ENCODE data around the gene CLTC.

GRCh38 chr17:59733697-59734096 is 114.0 kb downstream of the CLTC start:
- TF ChIP-seq CTCF (IDR thresholded peaks at IDR 0.05; ENCODE audit: borderline replicate concordance, extremely low read depth, low read length, poor library complexity, severe bottlenecking) (no peak), EZH2 (IDR thresholded peaks at IDR 0.05; ENCODE audit: borderline replicate concordance, low read depth, low read length, severe bottlenecking) (no peak)

All from DND-41 (cell line).